GM13976 (cell line): ENCODE measurements around the gene ITPR1.
"Not testable (repeated sequence)": the region's sequence is repeated elsewhere in the genome, so short reads cannot be mapped to it uniquely, and the experiment has no call there.

Experiments used
- DNase-seq: peaks from one replicate; pipeline ENCODE4 v3.0.0; 2012; ENCODE audit warnings: low spot score
- in situ Hi-C: fragments of 300-500 bp; cut with MboI; formaldehyde crosslinking; loops from one replicate; pipeline ENCODE4 v1.12.0; 2022; ENCODE audit warnings: low sequenced_read_pairs, mixed read lengths, inconsistent platforms; ENCODE audit not compliant: unreplicated experiment
- TF ChIP-seq, protein P1 (sequence below): IDR thresholded peaks from 2 replicates; pipeline ENCODE4 v1.5.1; 2012; ENCODE audit warnings: borderline replicate concordance, mild to moderate bottlenecking; ENCODE audit not compliant: insufficient read depth; ENCODE audit errors: extremely low read depth, missing control alignments, control extremely low read depth

Gene ITPR1

DNA sequence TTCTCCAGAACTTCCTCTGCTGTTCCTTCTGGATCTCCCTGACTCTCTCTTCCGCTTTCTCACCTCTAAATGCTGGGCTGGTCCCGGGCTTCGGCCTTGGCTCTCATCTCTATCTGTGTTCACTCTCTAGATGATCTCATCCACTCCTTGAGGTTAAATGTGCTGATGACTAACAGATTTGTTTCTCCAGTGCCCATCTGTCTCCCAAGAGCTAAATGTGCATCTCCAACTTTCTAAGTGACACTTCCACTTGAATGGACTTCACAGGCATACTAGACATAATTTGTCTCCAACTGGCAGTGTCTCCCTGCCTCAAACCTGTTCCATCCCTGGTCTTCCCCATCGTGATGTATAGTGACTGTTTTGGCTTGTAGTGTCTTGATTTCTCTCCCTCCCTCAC is 95.3 kb downstream of the ITPR1 start:
- TF ChIP-seq, protein P1, sequence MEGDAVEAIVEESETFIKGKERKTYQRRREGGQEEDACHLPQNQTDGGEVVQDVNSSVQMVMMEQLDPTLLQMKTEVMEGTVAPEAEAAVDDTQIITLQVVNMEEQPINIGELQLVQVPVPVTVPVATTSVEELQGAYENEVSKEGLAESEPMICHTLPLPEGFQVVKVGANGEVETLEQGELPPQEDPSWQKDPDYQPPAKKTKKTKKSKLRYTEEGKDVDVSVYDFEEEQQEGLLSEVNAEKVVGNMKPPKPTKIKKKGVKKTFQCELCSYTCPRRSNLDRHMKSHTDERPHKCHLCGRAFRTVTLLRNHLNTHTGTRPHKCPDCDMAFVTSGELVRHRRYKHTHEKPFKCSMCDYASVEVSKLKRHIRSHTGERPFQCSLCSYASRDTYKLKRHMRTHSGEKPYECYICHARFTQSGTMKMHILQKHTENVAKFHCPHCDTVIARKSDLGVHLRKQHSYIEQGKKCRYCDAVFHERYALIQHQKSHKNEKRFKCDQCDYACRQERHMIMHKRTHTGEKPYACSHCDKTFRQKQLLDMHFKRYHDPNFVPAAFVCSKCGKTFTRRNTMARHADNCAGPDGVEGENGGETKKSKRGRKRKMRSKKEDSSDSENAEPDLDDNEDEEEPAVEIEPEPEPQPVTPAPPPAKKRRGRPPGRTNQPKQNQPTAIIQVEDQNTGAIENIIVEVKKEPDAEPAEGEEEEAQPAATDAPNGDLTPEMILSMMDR: no peak
- in situ Hi-C loops: no loop called here
- DNase-seq: no peak

DNA sequence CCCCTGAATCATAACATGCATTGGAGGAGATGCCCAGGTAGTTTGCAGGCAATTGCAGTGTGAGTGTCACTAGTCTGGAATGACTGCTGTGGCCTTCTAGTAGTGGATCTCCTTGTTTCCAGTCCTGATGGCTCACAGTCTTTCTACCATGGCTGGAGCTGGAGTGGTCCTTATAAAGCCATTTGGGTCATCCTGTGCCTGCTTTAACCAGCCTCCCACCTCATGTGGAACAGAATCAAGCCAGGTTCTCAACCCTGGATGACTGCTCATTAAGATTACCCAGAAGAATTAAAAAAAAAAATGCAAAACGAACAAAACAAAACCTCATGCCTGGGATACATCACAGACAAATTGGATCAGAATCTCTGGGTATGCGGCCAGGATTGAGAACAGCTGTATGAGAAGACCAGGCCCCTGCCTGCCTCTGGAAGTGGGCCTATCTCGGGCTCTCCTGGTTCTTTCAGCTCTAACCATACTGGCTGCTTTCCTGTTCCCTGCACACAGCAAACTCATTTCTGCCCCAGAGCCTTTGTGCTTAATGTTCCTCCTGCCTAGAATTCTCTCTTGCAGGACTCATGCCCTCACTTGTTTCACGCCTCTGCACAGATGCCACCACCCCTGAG is 96.4 kb downstream of the ITPR1 start:
- TF ChIP-seq, protein P1: no peak
- DNase-seq: no peak
- in situ Hi-C loops: no loop called here

DNA sequence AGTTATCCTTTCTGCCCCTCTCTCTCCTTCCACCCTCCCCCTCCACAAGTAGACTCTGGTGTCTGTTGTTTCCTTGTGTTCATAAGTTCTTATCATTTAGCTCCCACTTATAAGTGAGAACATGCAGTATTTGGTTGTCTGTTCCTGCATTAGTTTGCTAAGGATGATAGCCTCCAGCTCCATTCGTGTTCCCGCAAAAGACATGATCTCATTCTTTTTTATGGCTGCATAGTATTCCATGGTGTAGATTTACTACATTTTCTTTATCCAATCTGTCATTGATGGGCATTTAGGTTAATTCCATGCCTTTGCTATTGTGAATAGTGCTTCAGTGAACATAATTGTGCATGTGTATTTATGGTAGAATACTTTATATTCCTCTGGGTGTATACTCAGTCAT is 97.7 kb downstream of the ITPR1 start:
- DNase-seq, in situ Hi-C loops: not testable (repeated sequence)

DNA sequence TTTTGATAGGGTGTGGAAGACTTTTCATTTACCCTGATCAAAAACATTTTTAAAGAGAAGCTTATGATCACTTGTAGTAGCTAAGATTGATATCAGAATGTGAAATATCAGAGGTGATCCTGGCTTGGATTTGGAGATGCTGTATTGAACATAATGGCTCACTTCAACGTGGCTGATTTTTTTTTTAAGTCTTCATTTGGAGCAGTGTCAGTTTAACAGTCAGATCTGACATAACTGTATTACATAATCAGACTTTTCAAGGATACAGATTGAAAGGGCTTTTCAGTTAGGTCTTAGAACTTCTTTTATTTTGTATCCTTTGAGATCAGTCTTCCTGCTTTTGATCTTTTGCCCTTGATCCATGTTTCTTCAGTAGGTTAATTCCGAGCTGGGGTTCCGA is 98.5 kb downstream of the ITPR1 start:
- no peak for DNase-seq
- in situ Hi-C loops: no loop called here
- TF ChIP-seq, protein P1: no peak

DNA sequence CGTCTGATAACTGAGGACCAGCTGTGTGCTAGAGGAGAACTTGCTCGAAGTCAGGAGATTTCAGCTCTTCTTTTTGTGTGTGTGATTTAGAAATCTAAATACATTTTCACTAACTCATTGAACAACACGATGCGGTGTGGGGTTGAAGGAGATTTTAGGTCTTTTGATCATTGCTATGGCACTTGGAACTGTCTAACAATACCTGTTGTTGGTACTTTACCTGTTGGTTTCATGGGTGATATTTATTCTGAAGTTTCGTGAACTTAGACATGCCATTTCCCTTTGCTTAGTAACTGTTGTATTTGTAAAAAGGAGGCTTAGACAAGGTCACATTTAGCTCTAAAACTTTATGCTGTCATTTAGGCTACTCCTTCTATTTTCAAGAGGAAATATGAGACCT is 99.9 kb downstream of the ITPR1 start:
- in situ Hi-C loops: no loop called here
- TF ChIP-seq, protein P1: no peak
- no peak for DNase-seq

DNA sequence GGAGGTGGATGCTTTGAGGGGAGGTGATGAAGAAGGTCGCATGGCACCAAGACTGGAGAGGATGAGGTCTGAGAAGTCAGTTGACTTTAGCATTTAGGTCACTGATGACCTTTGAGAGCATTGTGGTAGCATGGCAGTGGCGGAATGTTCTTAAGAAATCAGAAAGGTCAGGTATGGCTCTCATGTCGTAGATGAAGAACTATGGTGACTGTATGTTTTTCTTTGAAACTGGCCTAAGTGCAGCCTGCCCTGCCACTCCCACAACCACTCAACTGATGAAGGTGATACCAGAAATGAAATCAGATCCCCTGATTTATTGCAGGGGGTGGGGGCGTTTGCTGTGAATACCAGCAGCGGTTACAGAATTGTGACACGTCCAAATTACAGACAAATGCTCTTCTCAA is 102.6 kb downstream of the ITPR1 start:
- in situ Hi-C loops: no loop called here
- DNase-seq: no peak
- TF ChIP-seq, protein P1: no peak

DNA sequence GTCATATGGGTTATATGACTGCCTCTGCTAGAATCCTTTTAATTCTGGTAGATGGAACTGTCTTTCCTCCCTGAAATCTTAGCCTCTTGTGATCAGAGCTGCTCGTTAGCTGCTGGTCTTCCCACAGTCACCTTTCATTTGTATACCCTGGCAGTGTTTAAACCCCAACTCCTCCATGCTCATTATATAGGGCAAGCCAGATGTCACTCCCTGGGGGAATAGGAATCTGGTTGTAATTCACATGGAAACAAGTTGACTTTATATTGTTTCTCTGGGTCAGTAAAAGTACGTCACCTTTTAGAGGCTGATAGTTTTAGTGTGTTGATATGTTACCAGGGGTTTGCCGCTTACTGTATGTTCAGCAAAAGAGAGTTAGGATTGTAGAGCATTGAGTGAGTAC is 103.5 kb downstream of the ITPR1 start:
- in situ Hi-C loops: no loop called here
- TF ChIP-seq, protein P1: no peak
- DNase-seq: no peak
